ENCODE measurements around the gene HIGD2A. TPM values are rescaled to one million over a fixed set of nuclear protein-coding genes. Genes with fewer than 3 reads are reported as not detected.

The HIGD2A gene
- total and polyA plus RNA-seq, 9 of the 15 experiments (the other 6 are each of a cell fraction or from before 2014, with no cell fraction given): 94.7 to 264 (median 163) TPM

GRCh38 chr5:176424181-176424580 lies 35.6 kb downstream of the HIGD2A start:
- POLR2A ChIA-PET: no interaction called here
- H2AFZ ChIP-seq (ENCODE audit: low read depth, low read length): no peak overlapping the region
- no TSS peak for BruUV-seq (replicated peaks)
- intact Hi-C loops (cut with micrococcal nuclease): no loop called here
- no peak overlapping the region for H3K9ac ChIP-seq (ENCODE audit: insufficient read depth in 1 of 2, low read depth in 2 of 2, low read length in 2 of 2)
- TF ChIP-seq POLR2G (IDR thresholded peaks at IDR 0.05; ENCODE audit: low read depth, low read length) (no peak), ZNF121 (CRISPR knock-in tag; conservative IDR thresholded peaks at IDR 0.05) (peak; percentile 50; the same call in 1 of the 2 replicates)
- H3K9me1 ChIP-seq (ENCODE audit: control insufficient read depth, insufficient read depth, low read length): no peaks in the 10 kb centered on the region
- H3K4me3 ChIP-seq: no peak overlapping the region
- H3K27ac ChIP-seq (ENCODE audit: extremely low read depth, low read depth, low read length): no peak overlapping the region
- FAIRE-seq (no peak), DNase-seq (ENCODE audit: extremely low read depth in 1 of 4, low spot score in 3 of 4) (no peak), ATAC-seq (peak; percentile 49; the same call in 2 of the 3 replicates)
- no peaks in the 10 kb centered on the region for H3K36me3 ChIP-seq (ENCODE audit: control insufficient read depth, insufficient read depth, low read length)
- H4K20me1 ChIP-seq (replicated peaks; ENCODE audit: control insufficient read depth, insufficient read depth, low read length): no peaks in the 10 kb centered on the region
- peaks cover 6% of the 10 kb centered on the region for H3K9me3 ChIP-seq (replicated peaks; ENCODE audit: control insufficient read depth, insufficient read depth, low read depth, low read length)
- H3K27me3 ChIP-seq (ENCODE audit: control insufficient read depth in 2 of 2, insufficient read depth in 2 of 2, low read length in 2 of 2): no peaks in the 10 kb centered on the region
- no peak overlapping the region for H3K4me2 ChIP-seq (ENCODE audit: insufficient read depth, low read length)
- no peaks in the 10 kb centered on the region; a peak in 1 of 5 replicates for H3K4me1 ChIP-seq (replicated peaks in 1 of 2; ENCODE audit: control insufficient read depth in 2 of 2, insufficient read depth in 2 of 2, low read length in 2 of 2)
- in situ Hi-C loops (cut with MboI): no loop called here
- CTCF ChIA-PET (ENCODE audit: low intra/inter-chr PET ratio): no interaction called here
- 72% methylated on average over 2 of the region's 3 CpGs for WGBS (ENCODE audit: insufficient coverage, low coverage, missing lambda C conversion rate)
- no peaks in the 10 kb centered on the region for H3K79me2 ChIP-seq (ENCODE audit: control insufficient read depth, insufficient read depth, low read length)

DNA sequence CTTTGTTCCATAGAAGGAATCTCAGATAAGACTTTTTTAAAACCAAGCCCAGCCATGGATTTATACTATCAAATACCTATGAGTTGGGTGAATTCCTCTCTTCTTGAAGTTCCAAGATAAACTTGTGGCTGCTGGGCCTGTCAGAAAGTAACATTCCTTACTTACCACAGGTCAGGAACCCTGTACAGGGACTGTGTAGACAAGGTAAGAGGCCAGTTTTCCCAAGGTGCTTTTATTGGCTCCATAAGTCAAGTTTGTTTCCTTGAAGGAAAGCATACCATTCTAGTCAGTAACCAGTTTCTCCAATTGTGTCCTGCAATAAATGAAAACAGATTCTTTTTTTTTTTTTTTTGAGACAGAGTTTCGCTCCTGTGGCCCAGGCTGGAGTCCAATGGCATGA lies 36.6 kb downstream of the HIGD2A start:
- FAIRE-seq: no peak
- Histone ChIP-seq H3K27me3 (ENCODE audit: control insufficient read depth in 2 of 2, insufficient read depth in 2 of 2, low read length in 2 of 2) (no peaks in the 10 kb centered on the region), H3K79me2 (ENCODE audit: control insufficient read depth, insufficient read depth, low read length) (no peaks in the 10 kb centered on the region), H3K9ac (ENCODE audit: insufficient read depth in 1 of 2, low read depth in 2 of 2, low read length in 2 of 2) (no peak overlapping the region), H3K4me2 (ENCODE audit: insufficient read depth, low read length) (no peak overlapping the region), H3K4me1 (replicated peaks in 1 of 2; ENCODE audit: control insufficient read depth in 2 of 2, insufficient read depth in 2 of 2, low read length in 2 of 2) (no peaks in the 10 kb centered on the region; a peak in 2 of 5 replicates), H2AFZ (ENCODE audit: low read depth, low read length) (no peak overlapping the region), H3K27ac (ENCODE audit: extremely low read depth, low read depth, low read length) (no peak overlapping the region), H3K9me1 (ENCODE audit: control insufficient read depth, insufficient read depth, low read length) (no peaks in the 10 kb centered on the region), H3K9me3 (replicated peaks; ENCODE audit: control insufficient read depth, insufficient read depth, low read depth, low read length) (peaks cover 5% of the 10 kb centered on the region), H4K20me1 (replicated peaks; ENCODE audit: control insufficient read depth, insufficient read depth, low read length) (no peaks in the 10 kb centered on the region), H3K4me3 (no peak overlapping the region), H3K36me3 (ENCODE audit: control insufficient read depth, insufficient read depth, low read length) (no peaks in the 10 kb centered on the region)
- no peak for ATAC-seq
- no TSS peak for BruUV-seq (replicated peaks)
- 100% methylated on average over 1 of the region's 1 CpG for WGBS (ENCODE audit: insufficient coverage, low coverage, missing lambda C conversion rate)
- intact Hi-C loops (cut with micrococcal nuclease): no loop called here
- CTCF ChIA-PET (ENCODE audit: low intra/inter-chr PET ratio): interaction anchor here (0.6 kb wide), 1 partner anchor 9 kb away, joined by 5 read pairs; the partner anchor contains the start of gene CLTB
- TF ChIP-seq ZBED1 (IDR thresholded peaks at IDR 0.05) (no peak), ZNF79 (CRISPR knock-in tag; IDR thresholded peaks at IDR 0.05; ENCODE audit: low read depth) (no peak), ETS2 (tag; IDR thresholded peaks at IDR 0.05; ENCODE audit: borderline replicate concordance, poor library complexity, severe bottlenecking) (no peak), NBN (IDR thresholded peaks at IDR 0.05; ENCODE audit: low read depth) (no peak), ZNF41 (CRISPR knock-in tag; conservative IDR thresholded peaks at IDR 0.05) (no peak), PHTF2 (CRISPR knock-in tag; IDR thresholded peaks at IDR 0.05) (no peak), CTBP1 (IDR thresholded peaks at IDR 0.05; ENCODE audit: borderline replicate concordance) (no peak), ZNF76 (CRISPR knock-in tag; IDR thresholded peaks at IDR 0.05; ENCODE audit: borderline replicate concordance) (no peak)
- TF ChIP-seq, protein P1, sequence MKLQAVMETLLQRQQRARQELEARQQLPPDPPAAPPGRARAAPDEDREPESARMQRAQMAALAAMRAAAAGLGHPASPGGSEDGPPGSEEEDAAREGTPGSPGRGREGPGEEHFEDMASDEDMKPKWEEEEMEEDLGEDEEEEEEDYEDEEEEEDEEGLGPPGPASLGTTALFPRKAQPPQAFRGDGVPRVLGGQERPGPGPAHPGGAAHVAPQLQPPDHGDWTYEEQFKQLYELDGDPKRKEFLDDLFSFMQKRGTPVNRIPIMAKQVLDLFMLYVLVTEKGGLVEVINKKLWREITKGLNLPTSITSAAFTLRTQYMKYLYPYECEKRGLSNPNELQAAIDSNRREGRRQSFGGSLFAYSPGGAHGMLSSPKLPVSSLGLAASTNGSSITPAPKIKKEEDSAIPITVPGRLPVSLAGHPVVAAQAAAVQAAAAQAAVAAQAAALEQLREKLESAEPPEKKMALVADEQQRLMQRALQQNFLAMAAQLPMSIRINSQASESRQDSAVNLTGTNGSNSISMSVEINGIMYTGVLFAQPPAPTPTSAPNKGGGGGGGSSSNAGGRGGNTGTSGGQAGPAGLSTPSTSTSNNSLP (IDR thresholded peaks at IDR 0.05; ENCODE audit: borderline replicate concordance, low read depth, low read length): no peak
- POLR2A ChIA-PET: no interaction called here
- in situ Hi-C loops (cut with MboI): no loop called here
- DNase-seq (ENCODE audit: extremely low read depth in 1 of 4, low spot score in 3 of 4): no peak
